HPDE6-E6E7 (cell line): Measurements from ENCODE around the gene NINL.
"Not testable (repeated sequence)": the region's sequence is repeated elsewhere in the genome, so short reads cannot be mapped to it uniquely, and the experiment has no call there.

ENCODE experiments used
- DNase-seq: peaks from one replicate; pipeline ENCODE4 v3.0.0; 2011; ENCODE audit warnings: missing footprints; ENCODE audit errors: extremely low spot score

The NINL gene

DNA sequence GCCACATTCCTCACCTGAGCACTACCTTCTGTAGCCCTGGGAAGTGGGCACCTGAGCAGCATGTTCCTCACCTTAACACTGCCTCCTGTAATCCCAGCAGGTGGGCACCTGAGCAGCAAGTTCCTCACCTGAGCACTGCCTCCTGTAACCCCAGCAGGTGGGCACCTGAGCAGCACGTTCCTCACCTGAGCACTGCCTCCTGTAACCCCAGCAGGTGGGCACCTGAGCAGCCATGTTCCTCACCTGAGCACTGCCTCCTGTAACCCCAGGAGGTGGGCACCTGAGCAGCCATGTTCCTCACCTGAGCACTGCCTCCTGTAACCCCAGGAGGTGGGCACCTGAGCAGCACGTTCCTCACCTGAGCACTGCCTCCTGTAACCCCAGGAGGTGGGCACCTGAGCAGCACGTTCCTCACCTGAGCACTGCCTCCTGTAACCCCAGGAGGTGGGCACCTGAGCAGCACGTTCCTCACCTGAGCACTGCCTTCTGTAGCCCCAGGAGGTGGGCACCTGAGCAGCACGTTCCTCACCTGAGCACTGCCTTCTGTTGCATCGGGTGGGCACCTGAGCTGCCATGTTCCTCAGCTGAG, 82.2 kb downstream of the NINL start:
- not testable (repeated sequence) for DNase-seq

DNA sequence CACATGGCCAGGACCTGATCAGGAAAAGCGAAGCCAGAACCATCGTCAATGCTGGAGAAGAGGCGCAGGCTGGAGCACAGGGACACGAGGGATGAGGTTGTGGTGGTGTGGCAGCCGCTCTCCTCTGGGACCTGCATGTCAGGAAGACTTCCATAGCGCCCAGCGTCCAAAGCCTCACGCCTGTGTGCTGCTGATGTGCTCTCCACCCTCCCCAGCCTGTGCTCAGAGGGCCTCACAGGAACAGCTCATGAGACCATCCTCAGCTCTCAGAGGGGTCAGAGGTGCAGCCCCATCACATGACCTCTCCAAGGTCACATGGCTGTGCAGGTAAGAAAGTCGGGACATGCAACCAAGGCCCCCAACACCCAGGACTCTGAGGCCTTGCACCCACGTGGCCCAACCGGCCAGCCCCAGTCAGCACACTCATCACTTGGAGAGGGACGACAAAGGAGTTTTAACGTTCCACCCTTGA, 84.4 kb downstream of the NINL start:
- no peak for DNase-seq

DNA sequence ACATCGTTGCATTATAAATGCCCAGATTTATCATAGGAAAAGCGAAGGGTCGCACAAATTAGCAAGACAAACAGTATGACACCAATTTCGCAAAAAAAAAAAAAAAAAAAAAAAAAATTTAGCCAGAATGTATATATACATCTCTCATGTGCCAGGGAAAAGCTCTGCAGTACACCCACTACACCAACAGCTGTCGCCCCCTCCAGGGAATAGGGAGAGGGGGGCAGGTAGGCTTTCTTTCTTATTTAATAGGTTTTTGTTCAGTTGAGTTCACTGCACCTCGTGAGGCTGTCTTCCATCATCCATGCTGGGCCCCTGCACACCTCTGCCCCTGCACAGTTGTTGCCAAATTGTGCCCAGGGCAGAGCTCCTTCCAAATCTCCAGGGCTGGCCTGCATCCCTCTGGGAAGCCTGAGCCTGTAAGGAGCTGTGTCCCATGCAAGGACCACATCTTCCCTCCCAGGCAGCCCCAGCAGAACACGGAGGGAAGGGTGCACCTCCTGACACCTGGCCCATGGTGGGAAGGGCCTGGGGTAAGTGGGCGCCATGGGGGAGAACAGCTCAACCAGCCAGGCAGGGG, 85.4 kb downstream of the NINL start:
- DNase-seq, result no peak

DNA sequence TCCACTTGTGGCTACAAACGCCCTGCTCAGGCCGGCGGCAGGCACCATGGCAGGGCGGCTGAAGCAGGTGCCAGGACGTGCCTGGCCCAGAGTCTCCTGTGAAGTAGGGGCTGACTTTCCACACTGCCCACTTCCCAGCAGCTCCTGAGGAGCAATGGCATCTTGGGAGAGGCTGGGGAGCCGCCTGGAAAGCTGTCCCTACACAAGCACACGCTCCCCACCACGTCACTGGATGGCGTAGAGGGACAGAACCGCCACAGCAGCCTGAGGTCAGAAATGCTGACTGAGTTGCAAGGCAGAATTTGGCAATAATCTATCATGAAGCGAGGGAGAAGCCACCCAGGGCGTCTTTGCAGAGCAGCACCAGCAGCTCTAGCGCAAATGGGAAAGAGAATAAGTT, 86.3 kb downstream of the NINL start:
- DNase-seq, result no peak

DNA sequence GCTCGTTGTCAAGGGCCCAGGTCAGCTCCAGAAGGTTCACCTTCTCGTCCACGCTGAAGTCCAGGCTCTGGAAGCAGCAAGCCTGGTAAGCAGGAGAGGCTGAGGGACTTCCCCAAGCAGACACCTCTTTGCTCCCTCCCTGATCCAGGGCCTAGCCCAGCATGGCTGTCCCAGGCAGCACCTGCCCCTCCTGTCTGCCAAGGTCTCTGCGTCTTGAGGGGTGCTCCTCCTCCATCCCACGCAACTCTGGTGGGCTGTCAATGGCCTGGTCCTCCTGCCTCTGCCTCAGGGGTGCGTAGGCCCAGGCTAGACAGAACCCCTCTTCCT, 87.1 kb downstream of the NINL start:
- no peak for DNase-seq

DNA sequence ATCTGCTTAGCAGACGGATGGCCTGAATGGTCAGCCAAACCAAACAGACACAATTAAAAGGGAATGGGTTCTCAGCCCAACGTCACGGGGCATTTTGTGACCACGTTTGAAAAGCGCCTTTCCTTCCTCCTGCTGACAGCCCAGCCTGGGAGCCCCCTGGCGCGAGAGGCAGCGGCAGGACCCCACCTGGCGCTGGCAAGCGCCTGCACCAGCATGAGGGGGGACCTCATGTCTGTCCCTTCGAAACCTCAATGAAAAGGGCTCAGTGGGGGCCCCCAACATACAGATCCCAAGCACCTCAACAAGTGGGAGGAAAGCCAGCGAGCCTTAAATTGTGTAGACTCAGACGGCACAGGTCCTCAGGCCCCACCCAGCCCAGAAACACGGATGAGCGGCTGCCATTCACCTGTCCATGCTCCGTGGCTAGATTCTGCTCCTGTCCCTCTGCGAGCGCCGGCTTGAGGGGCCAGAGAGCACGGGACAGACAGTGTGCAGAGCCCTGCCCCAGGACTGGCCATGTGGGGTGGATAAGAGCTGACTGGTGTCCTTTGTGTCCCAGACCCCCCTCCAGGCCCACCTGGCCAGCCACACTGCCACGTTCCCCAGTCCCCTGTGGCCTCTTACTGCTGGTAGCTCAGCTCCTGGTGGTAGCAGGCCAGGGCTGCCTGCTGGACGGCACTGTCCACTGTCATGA, 87.6 kb downstream of the NINL start:
- DNase-seq, result no peak

DNA sequence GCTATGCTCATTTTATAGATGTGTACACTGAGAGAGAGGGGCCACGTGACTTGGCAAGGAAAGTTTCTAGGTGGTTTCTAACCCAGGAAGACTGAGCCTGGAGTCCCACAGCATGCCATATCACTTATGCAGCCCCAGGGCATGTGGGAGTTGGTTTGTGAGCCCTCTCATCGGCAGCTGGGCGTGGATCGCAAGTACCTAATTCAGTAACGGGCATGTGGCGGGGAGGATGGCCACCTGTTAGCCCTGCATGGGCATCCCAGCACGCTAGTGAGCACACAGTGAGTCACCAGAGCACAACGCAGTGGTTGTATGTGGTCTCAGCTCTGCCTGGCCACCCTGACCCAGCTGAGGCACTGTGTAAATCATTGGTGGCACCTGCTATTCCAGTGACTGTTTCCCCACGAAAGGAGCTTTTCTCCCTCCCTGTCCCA, 88.3 kb downstream of the NINL start:
- peak; percentile 81 for DNase-seq

DNA sequence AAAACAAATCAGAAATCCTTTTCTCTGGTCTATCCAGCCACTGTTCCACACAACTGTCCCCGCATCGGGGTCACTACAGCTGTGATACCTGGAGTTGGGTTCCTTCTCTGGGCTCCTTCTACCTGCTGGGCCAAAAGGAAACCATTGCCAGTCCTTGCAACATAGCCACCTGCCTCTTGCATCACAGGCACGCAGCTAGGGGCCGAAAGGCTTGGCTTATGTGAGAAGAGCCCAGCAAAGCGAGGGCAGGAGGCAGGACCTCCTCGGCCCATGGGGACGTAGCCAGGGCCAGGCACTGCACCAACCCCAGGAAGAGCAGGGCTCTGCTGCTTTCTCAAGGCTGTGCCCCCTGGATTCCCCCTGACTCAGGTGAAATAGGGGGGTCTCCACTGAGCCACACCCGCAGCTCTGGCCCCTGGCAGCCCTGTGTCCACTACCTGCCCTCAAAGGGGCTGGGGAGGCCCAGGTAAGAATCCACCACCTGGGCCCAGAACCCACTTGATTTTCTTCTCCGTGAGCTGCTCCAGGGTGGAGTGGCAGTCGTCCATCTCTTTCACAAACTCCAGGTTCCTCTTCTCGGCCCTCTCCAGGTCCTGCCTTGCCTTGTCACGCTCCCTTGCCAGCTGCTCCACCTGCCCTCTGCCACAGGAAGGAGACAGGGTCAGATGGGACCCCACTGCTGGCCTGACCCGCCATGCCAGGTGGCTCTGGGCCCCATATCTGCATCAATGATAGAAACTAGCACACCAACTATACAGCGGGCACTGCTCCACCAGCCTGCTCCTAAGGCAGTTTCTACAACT, 89.0 kb downstream of the NINL start:
- no peak for DNase-seq

DNA sequence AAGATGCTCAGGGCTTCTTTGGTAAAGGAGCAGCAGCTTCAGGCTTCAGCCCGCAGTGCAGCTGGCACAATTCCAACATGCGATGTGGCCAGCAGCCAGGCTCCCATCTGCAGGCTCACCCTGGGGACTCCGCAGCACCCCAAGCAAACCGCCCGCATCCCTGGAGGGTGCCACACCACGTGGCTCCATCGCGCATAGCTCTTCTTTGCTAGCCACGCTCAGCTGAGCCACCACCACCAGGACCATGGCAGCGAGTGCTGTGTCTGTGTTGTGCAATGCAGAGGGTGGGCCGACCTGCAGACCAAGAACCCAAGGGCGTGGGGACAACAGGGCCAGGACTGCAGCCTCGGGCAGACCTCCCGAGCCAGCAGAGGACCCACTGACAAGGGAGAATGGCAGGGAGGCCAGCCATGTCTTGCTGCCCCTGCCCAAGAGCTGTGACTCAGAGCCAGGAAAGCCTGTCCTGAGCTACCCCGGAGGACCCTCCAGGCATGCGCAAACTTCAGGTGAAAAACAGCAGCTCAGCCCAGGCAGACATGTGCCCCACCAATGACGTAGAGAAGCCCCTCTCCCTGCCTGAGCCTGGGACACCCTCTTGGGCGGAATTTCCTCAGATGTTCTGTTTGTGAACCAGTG, 90.0 kb downstream of the NINL start:
- no peak for DNase-seq

DNA sequence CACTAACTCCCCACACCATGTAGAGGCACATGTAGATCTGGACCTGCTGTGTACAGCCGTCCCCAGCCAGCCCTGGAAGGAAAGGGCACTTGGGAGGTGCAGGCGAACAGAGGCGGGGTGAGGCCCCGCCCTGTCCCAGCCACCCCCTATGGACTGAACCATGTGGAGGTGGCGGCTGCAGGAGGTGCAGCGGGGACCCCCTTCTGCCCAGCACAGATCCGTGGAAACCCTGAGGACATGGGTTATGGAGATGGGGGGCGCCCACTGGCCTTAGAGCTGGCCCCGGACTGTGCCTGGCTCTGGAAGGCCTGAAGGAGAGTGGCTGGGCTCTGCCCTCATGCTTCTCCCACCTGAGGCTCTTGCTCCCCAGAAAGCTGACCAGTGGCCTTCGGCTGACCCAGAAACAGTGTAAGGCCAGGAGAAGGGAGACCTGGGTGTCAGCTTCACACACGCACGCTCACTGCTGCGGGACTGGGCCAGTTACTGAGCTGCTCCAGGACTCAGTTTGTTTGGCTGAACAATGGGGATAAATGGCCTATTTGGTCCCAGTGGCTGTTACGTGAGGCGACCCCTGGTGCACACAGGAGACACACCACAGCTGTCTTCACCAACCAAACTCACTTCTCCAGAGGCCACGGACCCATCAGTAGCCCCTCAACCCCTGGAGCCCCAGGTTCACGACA, 90.7 kb downstream of the NINL start:
- DNase-seq, result no peak

DNA sequence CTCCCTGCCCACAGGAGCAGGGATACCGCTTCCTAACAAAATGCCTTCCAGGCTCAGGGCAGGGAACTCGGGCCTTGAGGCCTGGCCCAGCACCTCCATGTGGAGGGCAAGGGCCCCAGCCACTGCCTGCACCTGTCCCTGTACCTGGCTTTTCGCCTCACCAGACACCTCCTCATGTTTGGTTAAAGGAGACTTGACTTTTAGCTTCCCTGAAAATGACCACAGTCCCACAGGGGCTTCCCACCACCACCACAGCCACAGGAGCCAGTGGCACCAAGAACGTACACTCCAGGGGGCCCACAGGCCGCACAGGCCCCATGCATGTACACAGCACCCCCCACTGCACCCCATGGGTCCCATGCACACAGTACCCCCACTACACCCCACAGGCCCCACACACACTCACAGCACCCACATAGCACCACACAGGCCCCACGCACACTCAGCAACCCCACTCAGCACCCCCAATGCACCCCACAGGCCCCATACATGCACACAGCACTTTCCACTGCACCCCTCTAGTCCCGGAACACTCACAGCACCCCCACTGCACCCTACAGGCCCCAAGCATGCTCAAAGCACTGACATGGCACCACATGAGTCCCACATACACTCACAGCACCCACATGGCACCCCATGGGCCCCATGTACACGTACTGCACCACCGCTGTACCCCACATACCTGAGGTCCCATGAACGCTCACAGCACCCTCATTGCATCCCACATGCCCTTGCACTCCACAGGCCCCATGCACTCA, 91.4 kb downstream of the NINL start:
- DNase-seq, result no peak

DNA sequence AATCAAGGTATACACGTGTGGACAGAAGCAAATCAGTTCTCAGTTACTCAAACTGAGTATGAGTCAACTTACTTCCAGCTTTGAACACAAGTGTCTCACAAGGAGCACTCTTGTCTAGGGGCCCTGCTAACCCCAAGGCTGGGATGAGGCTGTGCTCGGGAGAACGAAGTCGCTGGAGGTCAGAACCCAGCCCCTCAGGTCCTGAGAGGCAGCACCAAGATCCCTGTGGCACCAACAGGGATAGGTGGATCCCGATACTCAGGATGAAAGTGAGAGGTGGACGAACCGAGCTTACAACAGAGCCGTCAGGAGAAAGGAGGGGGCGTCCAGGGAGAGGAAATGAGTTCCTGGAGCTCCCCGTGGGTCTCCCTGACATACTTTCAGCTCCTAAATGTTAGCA, 92.2 kb downstream of the NINL start:
- DNase-seq, result no peak

DNA sequence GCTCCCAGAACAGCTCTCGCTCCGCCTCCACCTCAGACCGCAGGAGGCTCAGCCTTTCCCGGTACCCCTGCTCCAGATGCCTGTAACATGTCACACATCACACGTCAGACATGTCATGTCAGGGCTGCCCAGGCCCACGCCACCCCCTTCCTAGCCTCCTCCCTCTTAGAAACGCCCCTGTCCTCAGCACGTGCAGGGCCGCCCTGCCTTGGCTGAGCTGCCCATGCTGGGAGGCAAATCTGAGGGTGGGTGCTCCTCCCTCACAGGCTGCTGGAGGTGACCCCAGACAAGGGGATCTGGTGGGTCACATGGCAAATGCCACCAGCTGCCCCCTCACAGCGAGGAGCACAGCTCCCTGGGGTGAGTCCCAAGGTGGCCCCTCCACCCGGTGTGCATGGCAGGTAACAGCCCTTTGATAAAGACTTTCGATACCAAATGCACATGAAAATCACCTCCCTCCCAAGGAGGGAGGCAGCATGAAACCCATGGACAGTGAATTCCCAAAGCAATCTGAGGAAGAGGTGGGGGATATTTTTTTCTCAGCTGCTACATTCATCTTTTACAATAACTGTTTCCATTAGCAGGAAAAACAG, 93.8 kb downstream of the NINL start:
- no peak for DNase-seq

DNA sequence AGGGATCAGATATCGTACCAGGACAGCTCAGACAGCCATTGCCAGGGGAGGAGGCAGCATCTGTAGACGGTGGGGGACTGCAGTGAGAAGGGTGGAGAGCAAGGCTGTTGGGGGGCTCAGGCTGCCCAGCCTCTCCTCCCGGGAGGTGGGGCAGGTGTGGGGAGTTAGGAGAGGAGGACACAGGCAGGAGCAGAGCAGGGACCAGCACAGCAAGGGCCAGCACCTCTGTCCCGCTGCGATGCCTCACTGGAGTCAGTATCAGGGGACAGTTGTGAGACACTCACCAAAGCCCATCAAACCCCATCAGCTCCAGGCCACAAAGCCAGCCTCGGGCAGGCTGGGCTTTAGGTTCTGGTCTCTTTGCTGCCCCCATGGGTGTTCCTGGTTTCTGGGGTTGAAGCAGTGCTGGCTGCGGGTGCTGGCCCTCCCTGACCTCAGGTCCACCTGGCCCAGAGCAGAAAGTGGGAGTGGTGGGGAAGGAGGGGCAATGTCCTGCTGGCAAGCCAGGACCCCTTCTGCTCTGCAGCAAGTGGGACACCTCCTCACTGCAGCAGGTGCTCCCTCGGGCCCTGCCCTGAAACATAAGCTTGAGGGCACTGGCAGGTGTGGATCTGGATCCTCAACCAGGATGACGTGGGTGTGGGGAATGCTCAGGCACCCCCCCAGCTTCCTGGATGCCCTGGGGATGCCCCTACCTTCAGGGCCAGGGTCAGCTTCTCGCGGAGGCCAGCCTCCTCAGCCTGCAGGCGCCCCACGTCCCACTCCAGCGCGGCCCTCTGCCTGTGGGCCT, 94.5 kb downstream of the NINL start:
- DNase-seq, result no peak

DNA sequence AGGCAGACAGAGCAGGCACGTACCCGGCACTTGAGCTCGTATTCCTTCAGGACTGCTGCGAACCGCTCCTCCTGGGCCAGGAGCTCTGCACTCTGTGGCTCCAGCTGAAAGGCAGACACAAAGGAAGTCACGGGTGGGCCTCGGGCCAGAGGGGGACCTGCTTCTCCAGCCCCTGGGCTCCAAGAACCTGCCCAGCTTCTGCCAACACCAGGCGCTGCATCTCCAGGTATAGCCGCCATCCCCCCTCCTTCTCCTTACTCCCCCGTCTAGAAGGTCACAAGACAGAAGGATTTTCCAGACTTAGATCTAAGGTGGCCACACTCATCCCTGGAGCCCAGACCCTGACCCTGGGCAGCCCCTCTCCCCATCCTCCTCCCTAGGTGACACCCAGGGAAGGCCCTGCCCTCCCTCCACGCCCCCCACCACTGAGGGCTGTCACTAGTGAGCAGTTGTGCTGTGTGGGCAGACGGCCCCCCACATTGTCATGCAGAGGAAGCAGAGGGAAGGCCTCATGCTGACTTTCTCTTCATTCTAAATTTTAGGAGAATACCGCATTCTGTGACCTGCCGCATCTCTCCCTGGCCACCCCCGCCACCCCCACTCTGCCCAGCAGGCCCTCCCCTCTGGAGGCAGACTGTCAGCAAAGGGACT, 96.0 kb downstream of the NINL start:
- DNase-seq, result no peak

DNA sequence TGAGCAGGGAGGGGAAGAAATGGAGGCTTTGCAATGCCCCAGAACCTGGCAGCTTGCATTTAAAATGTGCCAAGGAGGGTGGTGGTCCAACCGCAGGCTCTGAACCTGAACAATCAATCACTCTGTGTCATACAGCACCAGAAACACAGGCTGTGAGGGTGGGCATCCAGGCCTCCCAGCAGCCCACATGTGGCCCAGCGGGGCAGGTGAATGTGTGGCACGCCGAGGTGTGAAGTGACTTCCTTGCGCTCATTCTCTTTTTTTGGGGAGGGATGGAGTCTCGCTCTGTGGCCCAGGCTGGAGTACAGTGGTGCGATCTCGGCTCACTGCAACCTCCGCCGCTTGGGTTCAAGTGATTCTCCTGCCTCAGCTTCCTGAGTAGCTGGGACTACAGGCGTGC, 97.4 kb downstream of the NINL start:
- no peak for DNase-seq

DNA sequence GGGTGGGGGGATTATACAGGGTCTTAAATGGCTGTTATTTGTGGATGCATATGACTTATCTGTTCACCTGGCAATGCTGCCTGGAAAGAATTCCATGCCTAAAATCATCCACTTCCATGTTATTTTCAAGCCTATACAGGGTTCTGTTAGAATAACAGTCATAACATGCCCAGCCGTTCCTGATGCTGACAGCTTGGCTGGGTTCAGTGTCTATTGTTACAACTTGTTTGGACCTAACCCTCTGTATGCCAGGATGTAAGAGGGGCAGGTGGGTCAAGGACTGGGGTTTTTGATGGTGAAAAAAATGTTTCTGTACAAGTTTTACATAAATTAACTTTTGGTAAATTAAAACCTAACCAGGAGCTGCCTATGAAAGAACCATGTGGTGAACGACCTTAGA, 98.0 kb downstream of the NINL start:
- peak; percentile 29 for DNase-seq

DNA sequence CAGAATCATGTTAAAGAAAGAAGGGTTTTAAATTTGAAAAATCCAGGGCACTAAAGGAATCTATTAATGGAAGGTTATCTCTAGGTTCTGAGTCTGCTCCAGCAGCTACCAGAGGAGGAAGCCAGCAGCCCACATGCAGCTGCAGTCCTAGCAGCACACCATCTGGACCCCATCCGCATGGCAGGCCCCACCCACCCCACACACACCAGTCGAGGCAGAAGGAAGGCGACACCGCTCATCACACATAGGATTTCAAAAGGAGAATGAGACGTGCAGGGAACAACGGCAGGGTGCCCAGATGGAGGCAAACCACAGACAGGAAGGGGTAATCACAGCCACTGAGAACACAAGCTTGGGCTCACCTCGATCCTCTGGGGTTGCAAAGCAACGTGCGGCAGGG, 99.0 kb downstream of the NINL start:
- no peak for DNase-seq

DNA sequence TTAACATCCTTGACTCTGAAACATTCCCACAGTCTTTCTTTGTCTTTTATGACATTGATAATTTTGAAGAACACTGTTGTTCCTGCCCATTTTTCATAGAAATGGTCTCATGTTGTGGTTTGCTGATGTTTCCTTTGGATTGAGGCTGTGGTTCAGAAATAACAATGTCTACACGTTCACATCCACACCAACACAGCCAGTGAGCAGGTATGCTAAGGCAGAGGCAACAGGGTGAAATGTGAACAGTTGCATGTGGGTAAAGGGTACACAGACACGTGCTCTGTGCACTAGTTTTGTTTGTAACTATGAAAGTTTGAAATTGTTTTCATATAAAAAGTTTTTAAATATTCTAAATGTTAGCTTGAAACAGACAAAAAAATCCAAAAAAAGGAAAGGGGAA, 99.5 kb downstream of the NINL start:
- DNase-seq, result no peak
